ENCODE measurements around the gene GAL.

The GAL gene

GRCh38 chr11:68714060-68714856, 29.9 kb downstream of the GAL start:
- no peak for DNase-seq

- no peak for DNase-seq
Observed at GRCh38 chr11:68715456-68716122, 31.2 kb downstream of the GAL start.

- DNase-seq: no peak
Observed at GRCh38 chr11:68721075-68721474, 36.7 kb downstream of the GAL start.

GRCh38 chr11:68722143-68722542, 37.8 kb downstream of the GAL start:
- DNase-seq: no peak

- no peak for DNase-seq
Observed at GRCh38 chr11:68724293-68724692, 39.9 kb downstream of the GAL start.

- DNase-seq: no peak
Observed at GRCh38 chr11:68727783-68728182, 43.4 kb downstream of the GAL start.

- DNase-seq: no peak
Observed at GRCh38 chr11:68734111-68734510, 49.8 kb downstream of the GAL start.

GRCh38 chr11:68735125-68735524, 50.8 kb downstream of the GAL start:
- DNase-seq: no peak

GRCh38 chr11:68735646-68736045, 51.3 kb downstream of the GAL start:
- DNase-seq: no peak
